GM21381 (cell line): Measurements from ENCODE around the gene BCAS2.
"Not testable (repeated sequence)": the region's sequence is repeated elsewhere in the genome, so short reads cannot be mapped to it uniquely, and the experiment has no call there.

Experiments used
- ATAC-seq: cut with Tn5 transposase; IDR thresholded peaks from one replicate; pipeline ENCODE4 v1.9.1; 2021; ENCODE audit warnings: mild to moderate bottlenecking, moderate library complexity; ENCODE audit not compliant: unreplicated experiment

BCAS2 gene

GRCh38 chr1:114581335-114582287 is at the start of gene BCAS2:
Gene BCAS2 (minus strand): TSS chr1:114581615. CDS start chr1:114581591, 24 bp downstream.
- peak; percentile 99 for ATAC-seq

- no peak for ATAC-seq
Observed at GRCh38 chr1:114627107-114627506, 45.7 kb upstream of the BCAS2 start.

- ATAC-seq = no peak
Observed at GRCh38 chr1:114623364-114623763, 41.9 kb upstream of the BCAS2 start.

- ATAC-seq = no peak
Observed at GRCh38 chr1:114620419-114620818, 39.0 kb upstream of the BCAS2 start.

GRCh38 chr1:114618606-114619005 is 37.2 kb upstream of the BCAS2 start:
- ATAC-seq = no peak

- no peak for ATAC-seq
Observed at GRCh38 chr1:114610546-114611245, 29.3 kb upstream of the BCAS2 start.

GRCh38 chr1:114609826-114610225 is 28.4 kb upstream of the BCAS2 start:
- ATAC-seq = no peak

- ATAC-seq = no peak
Observed at GRCh38 chr1:114609026-114609425, 27.6 kb upstream of the BCAS2 start.

GRCh38 chr1:114607223-114607622 is 25.8 kb upstream of the BCAS2 start:
- ATAC-seq = no peak

- no peak for ATAC-seq
Observed at GRCh38 chr1:114597949-114598348, 16.5 kb upstream of the BCAS2 start.

- no peak for ATAC-seq
Observed at GRCh38 chr1:114595602-114596001, 14.2 kb upstream of the BCAS2 start.

GRCh38 chr1:114594046-114594445 is 12.6 kb upstream of the BCAS2 start:
- ATAC-seq = no peak

GRCh38 chr1:114589122-114589521 is 7.7 kb upstream of the BCAS2 start:
- no peak for ATAC-seq

- ATAC-seq = no peak
Observed at GRCh38 chr1:114588196-114588689, 6.8 kb upstream of the BCAS2 start.

- ATAC-seq = no peak
Observed at GRCh38 chr1:114587203-114587991, 6.0 kb upstream of the BCAS2 start.

GRCh38 chr1:114586513-114587047 is 5.2 kb upstream of the BCAS2 start:
- no peak for ATAC-seq

- ATAC-seq = no peak
Observed at GRCh38 chr1:114585231-114585630, 3.8 kb upstream of the BCAS2 start.

GRCh38 chr1:114574365-114574764 is 7.0 kb downstream of the BCAS2 start:
- no peak for ATAC-seq

- ATAC-seq = no peak
Observed at GRCh38 chr1:114564141-114564540, 17.3 kb downstream of the BCAS2 start.

- not testable (repeated sequence) for ATAC-seq
Observed at GRCh38 chr1:114562978-114563510, 18.4 kb downstream of the BCAS2 start.
